NCI-H748 (cell line): ENCODE measurements around the gene HOXB1.

Experiments used
- DNase-seq: peaks from one replicate; lab custom pipeline; 2025; ENCODE audit not compliant: unreplicated experiment; lab: John Stamatoyannopoulos, UW

HOXB1 gene

GRCh38 chr17:48567646-48568354 is 37.0 kb upstream of the HOXB1 start:
- DNase-seq: no peak

- DNase-seq: peak; percentile 53
Observed at GRCh38 chr17:48567209-48567608, 36.4 kb upstream of the HOXB1 start.

- no peak for DNase-seq
Observed at GRCh38 chr17:48566717-48567116, 35.9 kb upstream of the HOXB1 start.

- DNase-seq: no peak
Observed at GRCh38 chr17:48565925-48566710, 35.3 kb upstream of the HOXB1 start.

- peak; percentile 13 for DNase-seq
Observed at GRCh38 chr17:48565022-48565554, 34.3 kb upstream of the HOXB1 start.

GRCh38 chr17:48564188-48565021 is 33.6 kb upstream of the HOXB1 start:
- DNase-seq: peak; percentile 62

GRCh38 chr17:48563867-48564187 is 33.0 kb upstream of the HOXB1 start:
- no peak for DNase-seq

GRCh38 chr17:48563385-48563838 is 32.6 kb upstream of the HOXB1 start:
- DNase-seq: peak; percentile 39

- no peak for DNase-seq
Observed at GRCh38 chr17:48562934-48563333, 32.1 kb upstream of the HOXB1 start.

GRCh38 chr17:48561884-48562810 is 31.3 kb upstream of the HOXB1 start:
- no peak for DNase-seq

GRCh38 chr17:48559840-48560817 is 29.3 kb upstream of the HOXB1 start:
- DNase-seq: no peak

GRCh38 chr17:48559122-48559839 is 28.5 kb upstream of the HOXB1 start:
- DNase-seq: no peak

GRCh38 chr17:48558831-48559121 is 28.0 kb upstream of the HOXB1 start:
- no peak for DNase-seq

GRCh38 chr17:48558057-48558830 is 27.4 kb upstream of the HOXB1 start:
- no peak for DNase-seq

GRCh38 chr17:48556576-48557401 is 26.0 kb upstream of the HOXB1 start:
- no peak for DNase-seq

GRCh38 chr17:48556229-48556575 is 25.4 kb upstream of the HOXB1 start:
- no peak for DNase-seq
